Activated CD8-positive, alpha-beta memory T cell treated with anti-CD3 and anti-CD28 coated beads for 1 hour (primary cell): ENCODE results near the gene FOSB.

Experiments used
- DNase-seq, 2 donors: peaks; one replicate each; pipeline ENCODE4 v3.0.0-alpha.2; 2020; ENCODE audit warnings: low read depth in 1 of 2; ENCODE audit errors: extremely low read depth in 1 of 2

FOSB gene

DNA sequence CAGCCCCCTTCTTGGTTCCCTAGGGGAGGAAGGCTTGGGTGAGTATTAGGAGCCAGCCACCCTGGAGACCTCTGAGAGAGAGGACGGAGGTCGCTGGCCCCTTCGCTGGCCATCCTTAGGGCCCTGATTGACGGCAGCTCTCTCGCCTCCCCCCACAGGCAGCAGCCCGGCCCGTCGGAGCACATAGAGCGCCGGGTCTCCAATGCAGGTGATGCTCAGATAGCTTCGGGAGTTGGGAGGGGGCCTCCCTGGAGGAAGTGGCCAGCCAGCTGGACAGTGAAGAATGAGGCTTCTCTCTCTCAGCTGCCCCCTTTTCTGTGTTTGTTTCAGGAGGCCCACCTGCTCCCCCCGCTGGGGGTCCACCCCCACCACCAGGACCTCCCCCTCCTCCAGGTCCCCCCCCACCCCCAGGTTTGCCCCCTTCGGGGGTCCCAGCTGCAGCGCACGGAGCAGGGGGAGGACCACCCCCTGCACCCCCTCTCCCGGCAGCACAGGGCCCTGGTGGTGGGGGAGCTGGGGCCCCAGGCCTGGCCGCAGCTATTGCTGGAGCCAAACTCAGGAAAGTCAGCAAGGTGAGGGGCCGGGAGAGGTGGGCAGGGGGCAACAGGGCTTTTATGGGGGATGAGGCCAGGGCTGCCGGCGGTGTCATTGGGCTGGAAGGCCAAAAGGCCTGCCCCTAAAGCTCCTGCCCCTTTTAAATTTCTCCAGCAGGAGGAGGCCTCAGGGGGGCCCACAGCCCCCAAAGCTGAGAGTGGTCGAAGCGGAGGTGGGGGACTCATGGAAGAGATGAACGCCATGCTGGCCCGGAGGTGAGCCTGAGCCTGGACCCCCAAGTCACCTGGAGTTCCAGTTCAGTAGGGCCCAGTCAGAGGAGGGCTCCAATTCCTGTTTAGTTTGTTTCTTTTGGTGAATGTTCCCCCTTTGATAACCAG lies 54.5 kb downstream of the FOSB start:
- no peak for DNase-seq

DNA sequence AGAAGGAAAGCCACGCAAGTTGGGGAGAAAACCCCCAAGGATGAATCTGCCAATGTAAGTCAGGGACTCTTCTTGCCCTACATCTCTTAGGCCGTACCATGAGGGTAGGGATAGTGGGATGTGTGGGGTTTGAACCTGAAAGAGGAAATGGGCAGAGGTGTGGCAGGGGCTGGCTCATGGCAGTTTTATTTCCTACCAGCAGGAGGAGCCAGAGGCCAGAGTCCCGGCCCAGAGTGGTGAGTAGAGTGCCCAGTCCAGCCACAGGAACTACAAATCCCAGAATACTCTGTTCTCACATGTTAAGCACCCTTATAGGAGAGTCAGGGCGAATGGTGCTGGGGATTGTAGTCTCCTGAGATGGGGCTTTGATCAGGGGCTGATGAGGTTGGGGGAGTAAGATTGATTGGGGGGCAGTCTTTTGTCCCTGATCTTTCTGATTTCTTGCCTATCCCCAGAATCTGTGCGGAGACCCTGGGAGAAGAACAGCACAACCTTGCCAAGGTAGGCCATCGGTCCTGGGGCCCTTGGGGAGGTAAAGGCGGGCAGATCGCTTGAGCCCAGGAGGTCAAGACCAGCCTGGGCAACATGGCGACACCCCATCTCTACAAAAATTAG lies 56.0 kb downstream of the FOSB start:
- DNase-seq, result peak; percentile 37 to 44

DNA sequence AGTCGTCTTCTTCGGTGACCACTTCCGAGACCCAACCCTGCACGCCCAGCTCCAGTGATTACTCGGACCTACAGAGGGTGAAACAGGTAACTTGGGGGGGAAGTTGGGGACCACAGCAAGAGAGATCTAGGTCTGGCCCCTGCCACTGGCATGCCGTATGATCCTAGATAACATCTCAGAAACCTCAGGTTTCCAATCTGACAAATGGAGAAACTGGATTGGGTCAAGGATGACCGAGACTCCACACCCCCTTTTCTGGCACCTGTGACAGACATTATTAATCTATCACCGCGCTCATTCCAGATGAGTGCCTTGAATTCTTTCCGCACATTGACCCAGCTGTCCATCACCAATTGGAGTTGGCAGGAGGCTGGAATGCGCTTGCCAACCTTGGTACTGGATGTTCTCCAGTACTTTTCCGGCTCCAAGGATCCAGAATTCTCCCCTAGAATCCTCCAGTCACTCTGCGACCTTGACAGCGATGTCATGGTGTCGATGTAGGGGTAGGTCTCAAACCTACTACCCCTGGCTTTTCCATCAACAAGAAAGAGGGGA lies 56.9 kb downstream of the FOSB start:
- no peak for DNase-seq
